Activated CD4-positive, alpha-beta T cell treated with anti-CD3 and anti-CD28 coated beads, Interleukin-2, amount 10 ng/mL, durations not matched to agents 7 days and 5 days (primary cell): ENCODE measurements around the gene SECTM1. TPM values are rescaled to one million over a fixed set of nuclear protein-coding genes. Genes with fewer than 3 reads are reported as not detected.
A peak's percentile ranks its signal among the peaks of the same experiment; 100 is the strongest.

Experiments
- CTCF ChIA-PET: fragments of 350-600 bp; sonication (Branson Sonifier 250); formaldehyde crosslinking; loops from one replicate; lab custom pipeline; 2021; ENCODE audit warnings: antibody characterized with exemption; lab: Charles Lee
- POLR2A ChIA-PET: fragments of 350-600 bp; sonication (Branson Sonifier 250); formaldehyde crosslinking; loops from one replicate; lab custom pipeline; 2021; ENCODE audit warnings: antibody characterized with exemption; lab: Charles Lee
- DNase-seq: peaks from one replicate; pipeline ENCODE4 v3.0.0-alpha.2; 2020
- H3K27ac Mint-ChIP-seq: one replicate; pipeline ENCODE4 v1.8.0; 2021; ENCODE audit warnings: mild to moderate bottlenecking, moderate library complexity, mixed read lengths
- H3K27me3 Mint-ChIP-seq: one replicate; pipeline ENCODE4 v1.8.0; 2021; ENCODE audit warnings: mixed read lengths
- H3K36me3 Mint-ChIP-seq: one replicate; pipeline ENCODE4 v1.8.0; 2021; ENCODE audit warnings: low read depth, mixed read lengths
- H3K4me1 Mint-ChIP-seq: one replicate; pipeline ENCODE4 v1.8.0; 2021; ENCODE audit warnings: mixed read lengths
- H3K4me3 Mint-ChIP-seq: one replicate; pipeline ENCODE4 v1.8.0; 2021; ENCODE audit warnings: mild to moderate bottlenecking, moderate library complexity, mixed read lengths
- H3K9me3 Mint-ChIP-seq: one replicate; pipeline ENCODE4 v1.8.0; 2021; ENCODE audit warnings: mixed read lengths
- total RNA-seq, 2 experiments: library from RNA; stranded (reverse); gene quantifications; one replicate each; pipeline ENCODE4 v1.2.3, GENCODE V29; 2021

SECTM1 gene
- total RNA-seq, 2 experiments from 2014 or later, result 16.4 TPM

DNA sequence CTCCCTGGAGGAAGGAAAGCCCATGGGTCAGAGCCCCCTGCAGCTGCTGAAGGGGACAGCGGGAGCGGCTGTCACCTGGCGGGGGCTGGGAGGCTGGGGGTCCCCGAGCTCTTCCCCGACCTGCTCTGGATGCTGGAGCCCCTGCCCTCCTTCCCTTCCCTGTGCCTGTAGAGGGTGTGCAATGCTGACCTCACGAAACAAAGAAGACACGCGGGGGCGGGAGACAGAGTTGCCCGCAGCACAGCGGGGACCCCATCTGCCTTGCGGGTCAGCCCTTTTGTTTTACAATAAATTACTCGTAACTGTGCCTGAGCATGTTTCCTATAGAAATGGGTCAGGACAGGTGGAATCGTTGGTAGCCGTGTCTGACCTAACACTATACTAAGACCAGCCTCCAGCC, 6.3 kb downstream of the SECTM1 start:
- POLR2A ChIA-PET, result no interaction called here
- no peak overlapping the region for H3K27ac Mint-ChIP-seq
- no peak overlapping the region for H3K4me3 Mint-ChIP-seq
- no peaks in the 10 kb centered on the region for H3K27me3 Mint-ChIP-seq
- no peaks in the 10 kb centered on the region for H3K9me3 Mint-ChIP-seq
- no peak for DNase-seq
- CTCF ChIA-PET, result interaction anchor here (6.7 kb wide), 1 partner anchor 26 kb away, joined by 58 read pairs; no protein-coding TSS in a partner anchor
- H3K4me1 Mint-ChIP-seq, result peaks cover 11% of the 10 kb centered on the region
- H3K36me3 Mint-ChIP-seq, result no peaks in the 10 kb centered on the region

DNA sequence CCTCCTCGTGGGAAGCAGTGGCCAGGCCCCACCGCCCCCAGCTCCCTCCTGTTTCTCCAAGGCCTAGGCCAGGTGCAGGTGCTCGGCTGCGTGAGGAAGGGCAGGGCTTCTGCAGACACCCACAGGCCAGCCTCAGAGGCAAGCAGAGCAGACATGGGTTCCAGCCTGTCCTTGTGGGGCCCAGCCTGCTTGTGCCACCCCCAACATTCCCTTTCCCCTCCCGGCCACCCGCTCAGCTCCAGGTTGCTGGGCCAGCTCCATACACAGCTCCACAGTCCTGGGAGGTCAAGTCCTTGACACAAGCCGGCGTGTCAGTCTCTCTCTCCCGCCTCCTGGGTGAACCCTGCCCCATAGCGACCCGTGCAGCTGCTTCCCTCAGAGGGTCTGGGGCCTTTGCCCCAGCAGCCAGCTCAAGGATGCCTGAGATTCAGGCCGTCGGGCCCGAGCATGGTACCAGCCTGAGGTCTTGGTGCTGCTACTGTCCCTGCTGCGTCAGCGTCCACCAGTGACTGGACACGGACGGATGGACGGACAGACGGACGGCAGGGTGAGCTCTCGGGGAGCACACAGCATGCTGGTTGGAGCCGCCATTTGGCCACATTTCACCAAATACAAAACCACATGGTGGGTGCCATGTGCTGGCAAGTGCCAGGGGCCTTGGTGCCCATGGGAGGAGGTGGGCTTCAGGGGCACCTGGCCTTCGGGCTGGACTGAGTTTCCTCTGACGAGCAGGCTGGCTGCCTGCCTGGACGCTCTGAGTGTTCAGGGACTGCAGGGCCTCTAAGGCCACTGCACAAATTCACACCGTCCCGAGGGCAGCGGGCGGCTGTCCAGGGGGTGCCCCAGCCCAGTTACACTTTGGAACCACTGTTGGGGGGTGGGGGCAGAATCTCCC, 8.0 kb downstream of the SECTM1 start:
- Mint-ChIP-seq H3K27ac (no peak overlapping the region), H3K27me3 (no peaks in the 10 kb centered on the region), H3K4me3 (no peak overlapping the region), H3K36me3 (no peaks in the 10 kb centered on the region), H3K9me3 (no peaks in the 10 kb centered on the region), H3K4me1 (peaks cover 20% of the 10 kb centered on the region)
- CTCF ChIA-PET, result interaction anchor here (1.0 to 6.7 kb wide), 3 partner anchors 8 to 26 kb away, joined by 3 to 58 read pairs (median 5); partner anchors contain the start of gene CD7
- no peak for DNase-seq
- POLR2A ChIA-PET, result no interaction called here

DNA sequence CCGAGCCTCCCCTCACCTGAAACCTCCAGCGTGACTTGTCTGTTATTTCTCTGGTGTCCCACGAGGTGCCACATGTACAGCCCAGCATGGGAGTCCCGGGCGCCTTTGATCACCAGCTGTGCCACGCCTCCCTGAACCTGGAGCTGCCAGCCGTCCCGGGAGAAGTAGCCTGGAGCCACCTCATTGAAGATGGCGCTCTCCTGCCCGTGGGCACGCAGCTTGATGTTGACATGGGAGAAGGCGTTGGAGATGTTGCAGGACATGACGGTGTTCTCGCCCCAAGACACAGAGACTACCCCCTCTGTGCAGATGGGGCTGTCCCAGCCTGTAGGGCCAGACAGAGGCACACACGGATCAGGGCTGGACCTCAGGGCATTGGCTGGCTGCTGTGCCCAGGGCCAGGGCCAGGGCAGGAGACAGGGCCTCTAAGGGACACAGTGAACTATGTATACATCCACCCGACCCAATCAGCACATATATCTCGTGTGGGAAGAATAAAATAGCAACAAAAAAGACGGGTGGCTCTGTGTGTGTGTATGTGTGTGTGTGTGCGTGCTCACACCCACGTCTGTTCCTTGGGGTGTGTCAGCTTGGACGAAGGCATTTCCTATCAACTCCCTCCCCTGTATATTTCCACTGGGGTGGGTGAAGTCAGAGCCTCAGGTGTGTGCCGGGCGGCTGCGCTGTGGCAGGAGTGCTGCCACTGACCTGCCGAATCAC, 8.8 kb downstream of the SECTM1 start:
- CTCF ChIA-PET, result interaction anchor here (0.8 to 6.7 kb wide), 4 partner anchors 7 to 90 kb away, joined by 3 to 58 read pairs (median 4); partner anchors contain the start of gene CD7
- Mint-ChIP-seq H3K36me3 (no peaks in the 10 kb centered on the region), H3K27ac (no peak overlapping the region), H3K27me3 (no peaks in the 10 kb centered on the region), H3K9me3 (no peaks in the 10 kb centered on the region), H3K4me1 (peaks cover 22% of the 10 kb centered on the region), H3K4me3 (no peak overlapping the region)
- no peak for DNase-seq
- POLR2A ChIA-PET, result no interaction called here

- ChIA-PET POLR2A (no interaction called here), CTCF (interaction anchor here (0.8 to 6.7 kb wide), 2 partner anchors 22 to 89 kb away, joined by 3 to 58 read pairs; no protein-coding TSS in a partner anchor)
- Mint-ChIP-seq H3K9me3 (no peaks in the 10 kb centered on the region), H3K4me1 (peaks cover 22% of the 10 kb centered on the region), H3K36me3 (no peaks in the 10 kb centered on the region), H3K27me3 (no peaks in the 10 kb centered on the region), H3K4me3 (no peak overlapping the region), H3K27ac (no peak overlapping the region)
- DNase-seq, result no peak
Measured at GRCh38 chr17:82323514-82324234, 9.9 kb downstream of the SECTM1 start.

DNA sequence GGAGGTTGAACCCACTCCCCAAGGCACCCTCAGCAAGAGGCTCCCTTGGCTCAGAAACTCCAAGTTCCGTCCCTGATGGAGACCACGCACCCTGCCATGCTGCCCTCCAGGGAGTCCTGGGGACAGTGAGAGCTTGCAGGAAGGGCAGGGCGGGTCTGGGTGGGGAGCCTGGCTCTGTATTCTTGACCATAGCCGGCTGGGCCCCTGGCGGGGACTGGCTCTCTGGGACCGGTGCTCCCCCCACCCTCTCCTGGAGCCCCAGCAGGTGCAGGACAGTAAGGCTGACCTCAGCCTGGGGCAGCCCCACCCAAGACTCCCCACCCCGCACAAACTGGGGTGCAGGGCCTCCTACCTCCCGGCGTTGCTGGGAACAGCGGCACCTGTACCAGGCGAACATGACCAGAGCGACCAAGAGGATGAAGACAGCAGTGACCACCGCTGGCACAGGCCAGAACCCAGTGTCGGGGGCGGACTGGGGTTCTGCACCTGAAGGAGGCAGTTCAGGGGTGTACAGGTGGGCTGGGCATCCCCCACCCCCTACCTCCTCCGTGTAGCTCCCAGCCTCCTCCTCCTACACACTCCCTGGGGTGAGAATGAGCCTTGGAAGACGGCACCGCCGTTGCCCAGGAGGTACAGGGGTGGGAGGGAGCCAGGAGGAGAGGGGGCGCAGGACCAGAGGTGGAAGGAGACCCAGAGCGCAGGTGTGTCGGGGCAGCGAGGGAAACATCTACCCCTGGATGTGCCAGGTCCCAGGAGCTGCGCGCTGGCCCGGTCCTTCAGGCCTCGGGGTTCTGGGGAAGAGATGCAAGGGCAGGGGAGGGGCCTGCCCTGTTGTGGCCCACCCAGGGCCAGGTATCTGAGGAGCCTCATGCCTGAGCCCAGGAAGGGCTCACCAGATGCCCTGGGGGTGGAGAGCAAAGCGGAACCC, 10.8 kb downstream of the SECTM1 start:
- H3K4me1 Mint-ChIP-seq, result peaks cover 22% of the 10 kb centered on the region
- H3K4me3 Mint-ChIP-seq, result no peak overlapping the region
- H3K9me3 Mint-ChIP-seq, result no peaks in the 10 kb centered on the region
- no peaks in the 10 kb centered on the region for H3K36me3 Mint-ChIP-seq
- ChIA-PET POLR2A (no interaction called here), CTCF (interaction anchor here (1.0 to 6.7 kb wide), 5 partner anchors 10 to 39 kb away, joined by 3 to 58 read pairs (median 3); no protein-coding TSS in a partner anchor)
- no peaks in the 10 kb centered on the region for H3K27me3 Mint-ChIP-seq
- H3K27ac Mint-ChIP-seq, result no peak overlapping the region
- no peak for DNase-seq

GRCh38 chr17:82321947-82322466, 11.6 kb downstream of the SECTM1 start:
- CTCF ChIA-PET, result interaction anchor here (0.7 to 6.7 kb wide), 9 partner anchors 11 to 152 kb away, joined by 3 to 58 read pairs (median 3); no protein-coding TSS in a partner anchor
- peak overlapping the region; percentile 34 for H3K4me3 Mint-ChIP-seq
- peak overlapping the region; percentile 64 for H3K27ac Mint-ChIP-seq
- H3K9me3 Mint-ChIP-seq, result no peaks in the 10 kb centered on the region
- H3K4me1 Mint-ChIP-seq, result peaks cover 22% of the 10 kb centered on the region
- POLR2A ChIA-PET, result no interaction called here
- no peaks in the 10 kb centered on the region for H3K27me3 Mint-ChIP-seq
- DNase-seq, result no peak
- no peaks in the 10 kb centered on the region for H3K36me3 Mint-ChIP-seq

DNA sequence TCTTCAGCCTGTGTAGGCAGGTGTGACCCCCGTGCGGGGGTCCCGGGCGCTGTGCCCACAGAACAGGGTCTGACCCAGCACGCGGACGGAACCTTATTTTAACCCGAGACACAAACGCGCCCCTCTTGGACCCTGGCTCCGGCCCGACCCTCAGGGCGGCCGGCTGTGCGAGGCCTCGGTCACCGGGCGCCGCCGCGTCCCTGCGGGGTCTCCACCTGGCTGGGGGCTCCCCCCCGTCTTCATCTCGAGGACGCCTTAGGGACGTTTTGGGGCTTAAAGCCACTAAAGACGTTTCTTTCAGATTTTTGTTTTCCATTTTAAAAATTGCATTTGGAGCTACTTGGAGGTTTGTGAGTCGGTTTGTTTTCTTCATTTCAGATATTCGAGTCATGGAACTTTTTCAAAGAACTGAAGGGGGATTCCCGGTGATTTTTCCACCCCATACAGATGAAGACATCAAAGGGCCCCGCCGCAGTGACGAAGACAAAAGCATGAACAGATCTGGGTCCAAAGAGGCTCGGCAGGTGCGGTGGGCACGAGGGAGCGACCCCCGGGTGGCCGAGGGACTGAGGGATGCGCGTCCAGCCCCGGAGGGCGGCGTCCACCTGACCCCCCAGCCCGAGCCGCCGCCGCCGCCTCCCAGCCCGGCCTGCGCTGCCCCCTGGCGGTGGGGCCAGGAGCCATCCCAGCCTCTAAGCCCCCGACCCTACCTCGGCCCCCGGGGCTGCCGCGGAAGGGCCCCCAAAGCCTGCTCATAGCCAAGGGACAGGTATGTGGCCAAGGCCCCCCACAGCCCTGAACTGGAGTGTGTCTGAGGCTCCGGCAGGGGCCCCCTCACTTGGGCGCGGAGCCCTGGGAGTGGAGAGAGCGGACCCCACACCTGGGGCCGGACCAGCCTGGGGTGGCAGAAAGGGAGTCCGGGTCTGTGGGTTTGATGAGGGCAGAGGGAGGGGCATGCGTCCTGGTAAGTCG, 12.3 kb downstream of the SECTM1 start:
- Mint-ChIP-seq H3K27me3 (no peaks in the 10 kb centered on the region), H3K36me3 (peaks cover 2% of the 10 kb centered on the region), H3K4me1 (peaks cover 22% of the 10 kb centered on the region), H3K9me3 (no peaks in the 10 kb centered on the region), H3K4me3 (peak overlapping the region; percentile 69), H3K27ac (peak overlapping the region; percentile 80)
- peak; percentile 76 for DNase-seq
- ChIA-PET POLR2A (interaction anchor here (1.0 kb wide), 1 partner anchor 20 kb away, joined by 3 read pairs; no protein-coding TSS in a partner anchor), CTCF (interaction anchor here (0.7 to 6.7 kb wide), 16 partner anchors 9 to 151 kb away, joined by 3 to 58 read pairs (median 3); no protein-coding TSS in a partner anchor)

DNA sequence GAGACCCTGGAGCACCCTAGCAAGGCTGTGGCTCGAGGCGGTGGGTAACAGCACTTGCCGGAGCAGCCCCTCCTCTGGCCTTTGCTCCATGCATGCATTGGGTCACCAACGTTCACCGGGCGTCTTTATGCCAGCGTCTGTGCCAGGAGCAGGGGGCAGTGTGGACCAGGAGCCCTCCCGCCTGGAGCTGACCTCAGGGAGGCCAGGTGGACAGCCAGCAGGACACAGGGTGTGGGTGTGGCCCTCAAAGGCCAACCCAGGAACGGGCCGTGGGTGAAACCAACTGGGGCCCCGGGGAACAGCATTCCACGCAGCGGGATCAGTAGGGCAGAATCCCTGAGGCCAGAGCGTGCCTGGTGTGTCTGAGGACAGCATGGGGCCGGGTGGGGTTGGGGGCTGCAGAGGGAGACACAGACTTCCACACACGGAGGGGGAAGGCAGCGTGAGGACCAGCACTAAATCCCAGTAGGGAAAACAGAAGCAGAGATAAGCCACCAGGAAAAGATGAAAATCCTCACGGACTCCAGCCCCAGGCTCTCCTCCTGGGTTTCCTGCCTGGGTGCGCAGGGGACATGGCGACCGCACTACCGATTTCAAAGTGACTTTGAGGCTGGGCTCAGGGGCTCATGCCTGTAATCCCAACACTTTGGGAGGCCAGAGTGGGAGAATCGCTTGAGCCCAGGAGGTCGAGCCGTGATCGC, 13.3 kb downstream of the SECTM1 start:
- Mint-ChIP-seq H3K27ac (peak overlapping the region; percentile 9), H3K4me3 (no peak overlapping the region), H3K36me3 (peaks cover 10% of the 10 kb centered on the region), H3K9me3 (no peaks in the 10 kb centered on the region), H3K27me3 (no peaks in the 10 kb centered on the region), H3K4me1 (peaks cover 29% of the 10 kb centered on the region)
- ChIA-PET CTCF (interaction anchor here (0.7 to 6.7 kb wide), 10 partner anchors 10 to 82 kb away, joined by 3 to 58 read pairs (median 3); no protein-coding TSS in a partner anchor), POLR2A (interaction anchor here (1.0 kb wide), 1 partner anchor 19 kb away, joined by 3 read pairs; no protein-coding TSS in a partner anchor)
- DNase-seq, result no peak

DNA sequence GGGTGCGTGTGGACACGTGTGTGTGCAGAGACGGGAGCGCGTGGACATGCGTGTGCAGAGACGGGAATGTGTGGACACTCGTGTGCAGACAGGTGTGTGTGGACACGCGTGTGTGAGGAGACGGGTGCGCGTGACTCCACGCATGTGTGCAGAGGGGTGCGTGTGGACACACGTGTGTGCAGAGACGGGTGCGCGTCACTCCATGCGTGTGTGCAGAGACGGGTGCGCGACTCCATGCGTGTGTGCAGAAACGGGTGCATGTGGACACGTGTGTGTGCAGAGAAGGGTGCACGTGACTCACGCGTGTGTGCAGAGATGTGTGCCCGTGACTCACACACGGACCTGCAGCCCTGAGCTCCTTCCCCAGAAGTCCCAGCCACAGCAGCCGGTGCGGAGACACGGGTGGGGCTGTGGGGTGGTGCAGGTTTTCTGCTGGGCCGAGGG, 13.9 kb downstream of the SECTM1 start:
- DNase-seq, result no peak
- Mint-ChIP-seq H3K4me1 (peaks cover 27% of the 10 kb centered on the region), H3K4me3 (no peak overlapping the region), H3K27me3 (no peaks in the 10 kb centered on the region), H3K36me3 (peaks cover 12% of the 10 kb centered on the region), H3K27ac (no peak overlapping the region), H3K9me3 (no peaks in the 10 kb centered on the region)
- ChIA-PET POLR2A (no interaction called here), CTCF (no interaction called here)
